ENCODE data around the gene PFN3. TPM values are rescaled to one million over a fixed set of nuclear protein-coding genes. Genes with fewer than 3 reads are reported as not detected.

The PFN3 gene, protein sequence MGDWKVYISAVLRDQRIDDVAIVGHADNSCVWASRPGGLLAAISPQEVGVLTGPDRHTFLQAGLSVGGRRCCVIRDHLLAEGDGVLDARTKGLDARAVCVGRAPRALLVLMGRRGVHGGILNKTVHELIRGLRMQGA
- total RNA-seq (2014; rRNA removed; shearing (Covaris generic)), result not detected in 2 replicates

GRCh38 chr5:177399997-177400868 lies at the start of gene PFN3:
Gene PFN3, minus strand, starts transcription at chr5:177400661. Its CDS starts 85 bp downstream, at chr5:177400576.
- no peak within 1 kb of the TSS for H3K4me3 ChIP-seq
- DNase-seq (ENCODE audit: low read depth in 1 of 2, low spot score in 2 of 2), result peak in 1 of 2 experiments; percentile 64
- H3K36me3 ChIP-seq, result no peaks in the 10 kb centered on the region
- peaks cover 2% of the 10 kb centered on the region; the same call in 1 of the 2 replicates for H3K9me3 ChIP-seq (replicated peaks)
- peaks cover 27% of the 10 kb centered on the region for H3K4me1 ChIP-seq (replicated peaks)
- no peak within 1 kb of the TSS for H3K27ac ChIP-seq
- peaks cover 54% of the 10 kb centered on the region for H3K27me3 ChIP-seq (replicated peaks)

DNA sequence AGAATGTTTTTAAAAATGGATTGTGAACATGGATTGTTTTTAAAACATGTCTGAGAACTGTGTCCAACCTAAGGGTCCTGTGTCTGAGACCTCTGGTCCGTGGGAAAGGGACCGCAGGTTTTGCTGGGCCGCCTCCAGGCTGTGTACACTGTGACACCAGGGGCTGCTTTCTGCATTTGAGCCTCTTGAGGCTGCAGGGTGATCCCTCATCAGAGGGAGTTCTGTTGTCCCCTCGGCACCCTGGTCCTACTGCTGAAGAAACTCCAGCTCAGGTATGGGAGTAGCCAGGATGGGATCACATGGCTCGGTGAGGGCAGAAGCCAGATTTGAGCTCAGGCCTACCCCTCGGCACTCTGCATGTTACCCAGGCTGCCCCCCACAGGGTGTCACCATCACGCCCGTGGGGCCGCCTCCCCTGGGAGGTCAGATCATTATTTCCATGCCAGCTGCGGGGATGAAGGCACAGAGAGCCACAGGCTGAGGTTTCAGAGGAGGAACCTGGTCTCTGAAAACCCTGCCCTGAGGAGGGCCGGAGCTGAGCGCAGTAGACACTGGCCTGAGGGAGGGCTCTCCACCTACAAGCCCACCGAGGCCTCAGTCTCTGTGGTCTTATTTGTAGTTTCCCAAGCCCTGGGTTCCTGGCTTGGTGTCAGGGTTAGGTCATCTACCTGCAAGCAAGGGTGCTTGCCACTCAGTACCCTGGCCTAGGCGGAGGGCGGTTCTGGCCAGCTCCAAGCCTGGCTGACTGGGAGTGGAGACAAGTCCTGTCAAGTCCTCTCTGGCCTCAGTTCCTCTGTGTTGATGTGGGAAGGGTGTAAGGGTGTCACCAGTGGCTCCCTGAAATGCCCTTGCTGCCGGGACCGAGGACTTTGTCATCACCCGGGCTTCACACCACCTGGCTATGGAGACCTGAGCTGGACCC lies 48.9 kb upstream of the PFN3 start:
- Histone ChIP-seq H3K36me3 (peaks cover 6% of the 10 kb centered on the region; the same call in 1 of the 2 replicates), H3K27ac (no peak overlapping the region), H3K4me3 (no peak overlapping the region), H3K27me3 (replicated peaks) (0 out of 2 replicates have a peak, but pooled peaks cover 9% of the 10 kb centered on the region), H3K4me1 (replicated peaks) (peaks cover 34% of the 10 kb centered on the region), H3K9me3 (replicated peaks) (peaks cover 6% of the 10 kb centered on the region; the same call in 1 of the 2 replicates)
- no peak for DNase-seq (ENCODE audit: low read depth in 1 of 2, low spot score in 2 of 2)

DNA sequence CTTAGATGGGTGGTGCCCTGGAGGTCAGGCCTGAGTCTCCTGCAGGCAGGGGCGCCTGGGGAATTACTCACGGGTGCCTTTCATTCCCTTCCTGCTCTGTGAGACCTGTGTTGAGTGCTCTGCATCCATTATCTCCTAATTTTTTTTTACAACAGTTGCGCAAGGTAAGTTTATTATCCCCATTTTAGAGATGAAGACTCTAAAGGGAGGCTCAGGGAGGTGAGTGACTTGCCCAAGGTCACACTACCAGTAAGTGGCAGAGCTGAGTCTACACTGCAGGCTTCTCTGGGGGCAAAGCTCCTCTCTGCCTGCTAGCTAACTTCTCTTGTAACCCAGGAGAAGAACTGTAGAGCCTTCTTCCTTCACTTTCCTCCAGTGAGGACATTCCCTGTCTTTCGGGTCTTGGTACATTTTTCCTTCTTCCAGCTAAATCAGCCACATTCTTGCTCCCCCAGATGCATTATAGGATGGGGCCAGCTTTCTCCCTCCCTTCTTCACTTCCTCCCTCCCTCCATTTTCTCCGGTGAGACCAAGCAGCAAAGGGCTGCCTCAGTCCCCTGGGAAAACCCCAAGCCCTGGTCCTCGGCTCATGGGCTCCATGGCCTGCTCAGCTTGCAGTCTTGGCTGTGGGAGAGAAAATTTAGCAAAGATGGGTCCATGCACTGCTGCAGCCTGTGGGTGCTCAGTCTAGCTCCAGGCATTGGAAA lies 47.9 kb upstream of the PFN3 start:
- Histone ChIP-seq H3K4me1 (replicated peaks) (peaks cover 26% of the 10 kb centered on the region), H3K27me3 (replicated peaks) (0 out of 2 replicates have a peak, but pooled peaks cover 9% of the 10 kb centered on the region), H3K9me3 (replicated peaks) (peaks cover 6% of the 10 kb centered on the region; the same call in 1 of the 2 replicates), H3K36me3 (peaks cover 10% of the 10 kb centered on the region; the same call in 1 of the 2 replicates), H3K4me3 (no peak overlapping the region), H3K27ac (no peak overlapping the region)
- DNase-seq (ENCODE audit: low read depth in 1 of 2, low spot score in 2 of 2), result no peak

- peak; percentile 92 to 94 for DNase-seq (ENCODE audit: low read depth in 1 of 2, low spot score in 2 of 2)
- Histone ChIP-seq H3K9me3 (replicated peaks) (peaks cover 6% of the 10 kb centered on the region; the same call in 1 of the 2 replicates), H3K36me3 (peaks cover 15% of the 10 kb centered on the region; the same call in 1 of the 2 replicates), H3K4me1 (replicated peaks) (peaks cover 26% of the 10 kb centered on the region), H3K4me3 (peak overlapping the region; percentile 8), H3K27ac (no peak overlapping the region), H3K27me3 (replicated peaks) (0 out of 2 replicates have a peak, but pooled peaks cover 9% of the 10 kb centered on the region)
Measured at GRCh38 chr5:177447611-177448243, 47.3 kb upstream of the PFN3 start.

GRCh38 chr5:177447066-177447610 lies 46.7 kb upstream of the PFN3 start:
- Histone ChIP-seq H3K27me3 (replicated peaks) (0 out of 2 replicates have a peak, but pooled peaks cover 9% of the 10 kb centered on the region), H3K27ac (peak overlapping the region; percentile 27; the same call in 1 of the 2 replicates), H3K4me3 (peak overlapping the region; percentile 85), H3K36me3 (peaks cover 19% of the 10 kb centered on the region), H3K9me3 (replicated peaks) (peaks cover 6% of the 10 kb centered on the region; the same call in 1 of the 2 replicates), H3K4me1 (replicated peaks) (peaks cover 26% of the 10 kb centered on the region)
- no peak for DNase-seq (ENCODE audit: low read depth in 1 of 2, low spot score in 2 of 2)

GRCh38 chr5:177446200-177447065 lies 46.0 kb upstream of the PFN3 start, which contains the start of gene PRR7:
Gene PRR7, plus strand, starts transcription at chr5:177446814. Its CDS starts 8,254 bp downstream, at chr5:177455068.
- peaks cover 23% of the 10 kb centered on the region for H3K36me3 ChIP-seq
- DNase-seq (ENCODE audit: low read depth in 1 of 2, low spot score in 2 of 2), result peak in 1 of 2 experiments; percentile 84
- peaks cover 6% of the 10 kb centered on the region; the same call in 1 of the 2 replicates for H3K9me3 ChIP-seq (replicated peaks)
- H3K4me1 ChIP-seq (replicated peaks), result peaks cover 26% of the 10 kb centered on the region
- peak within 1 kb of the TSS; percentile 85 for H3K4me3 ChIP-seq
- peak within 1 kb of the TSS; percentile 27; the same call in 1 of the 2 replicates for H3K27ac ChIP-seq
- H3K27me3 ChIP-seq (replicated peaks), result 0 out of 2 replicates have a peak, but pooled peaks cover 9% of the 10 kb centered on the region

GRCh38 chr5:177445917-177446199 lies 45.4 kb upstream of the PFN3 start:
- Histone ChIP-seq H3K27ac (no peak overlapping the region), H3K4me1 (replicated peaks) (peaks cover 26% of the 10 kb centered on the region), H3K9me3 (replicated peaks) (peaks cover 6% of the 10 kb centered on the region; the same call in 1 of the 2 replicates), H3K36me3 (peaks cover 28% of the 10 kb centered on the region), H3K4me3 (no peak overlapping the region), H3K27me3 (replicated peaks) (0 out of 2 replicates have a peak, but pooled peaks cover 9% of the 10 kb centered on the region)
- no peak for DNase-seq (ENCODE audit: low read depth in 1 of 2, low spot score in 2 of 2)

DNA sequence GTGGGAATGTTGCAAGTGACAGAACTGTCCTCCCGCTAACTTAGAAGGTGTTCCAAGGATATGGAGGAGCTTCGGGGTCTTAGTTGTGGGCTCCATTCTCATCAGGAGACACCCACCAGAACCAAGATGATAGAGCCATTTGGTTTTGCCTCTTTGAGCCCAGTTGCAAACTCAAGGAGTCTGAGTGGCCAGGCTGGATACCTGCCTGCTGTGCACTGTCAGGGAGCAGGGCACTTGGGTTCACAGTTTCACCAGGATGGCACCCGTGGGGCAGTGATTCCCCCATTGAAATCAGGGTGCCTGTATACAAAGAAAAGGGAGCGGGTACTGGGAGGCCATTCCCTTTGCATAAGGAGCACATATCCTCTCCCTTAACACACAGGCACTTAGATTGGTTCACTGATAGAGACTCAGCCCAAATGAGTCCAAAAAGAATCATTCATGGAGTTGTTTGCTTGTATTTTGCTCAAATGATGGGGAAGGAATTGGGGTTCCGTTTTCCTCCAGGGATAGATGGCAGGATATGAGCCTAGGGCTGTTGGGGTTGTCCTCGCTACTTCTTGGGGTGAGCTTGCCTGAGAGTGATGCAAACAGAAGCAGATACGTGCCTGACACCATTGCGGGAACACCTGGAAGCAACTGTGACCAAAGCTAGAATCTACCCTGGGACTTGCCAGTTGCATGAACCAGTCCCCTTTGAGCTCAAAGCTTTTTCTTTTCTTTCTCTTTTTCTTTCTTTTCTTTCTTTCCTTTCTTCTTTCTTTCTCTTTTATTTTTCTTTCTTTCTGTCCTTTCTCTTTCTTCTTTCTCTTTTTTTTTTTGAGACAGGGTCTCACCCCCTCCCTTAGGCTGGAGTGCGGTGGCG lies 44.8 kb upstream of the PFN3 start:
- Histone ChIP-seq H3K4me3 (no peak overlapping the region), H3K4me1 (replicated peaks) (peaks cover 26% of the 10 kb centered on the region), H3K27me3 (replicated peaks) (0 out of 2 replicates have a peak, but pooled peaks cover 9% of the 10 kb centered on the region), H3K36me3 (peaks cover 34% of the 10 kb centered on the region), H3K9me3 (replicated peaks) (peaks cover 6% of the 10 kb centered on the region; the same call in 1 of the 2 replicates), H3K27ac (no peak overlapping the region)
- no peak for DNase-seq (ENCODE audit: low read depth in 1 of 2, low spot score in 2 of 2)

GRCh38 chr5:177444106-177445051 lies 43.9 kb upstream of the PFN3 start:
- peaks cover 6% of the 10 kb centered on the region; the same call in 1 of the 2 replicates for H3K9me3 ChIP-seq (replicated peaks)
- H3K4me1 ChIP-seq (replicated peaks), result peaks cover 26% of the 10 kb centered on the region
- H3K4me3 ChIP-seq, result no peak overlapping the region
- H3K36me3 ChIP-seq, result peaks cover 42% of the 10 kb centered on the region
- no peak overlapping the region for H3K27ac ChIP-seq
- DNase-seq (ENCODE audit: low read depth in 1 of 2, low spot score in 2 of 2), result no peak
- H3K27me3 ChIP-seq (replicated peaks), result 0 out of 2 replicates have a peak, but pooled peaks cover 9% of the 10 kb centered on the region
